Measurements from ENCODE around the gene MAPK14.

The MAPK14 gene

GRCh38 chr6:36129941-36130666 is 102.5 kb downstream of the MAPK14 start, which contains the start of gene MAPK13:
Gene MAPK13 (plus strand): TSS chr6:36130513. CDS start chr6:36130583, 70 bp downstream.
- ChIA-PET CTCF (interaction anchor here (1.0 to 1.7 kb wide), 2 partner anchors 9 to 172 kb away, joined by 3 to 5 read pairs; no protein-coding TSS in a partner anchor), POLR2A (interaction anchor here (1.0 kb wide), 1 partner anchor 9 kb away, joined by 3 read pairs; no protein-coding TSS in a partner anchor)
- no peak for DNase-seq (ENCODE audit: extremely low spot score)
- TF ChIP-seq TARDBP (IDR thresholded peaks at IDR 0.05) (no peak), ELF4 (IDR thresholded peaks at IDR 0.05) (no peak), BHLHE40 (IDR thresholded peaks at IDR 0.05; ENCODE audit: borderline replicate concordance) (no peak), HDGF (IDR thresholded peaks at IDR 0.05; ENCODE audit: borderline replicate concordance) (no peak), SUZ12 (IDR thresholded peaks at IDR 0.05) (no peak), FOXK2 (IDR thresholded peaks at IDR 0.05) (no peak), NFRKB (IDR thresholded peaks at IDR 0.05) (no peak), CTBP1 (IDR thresholded peaks at IDR 0.05; ENCODE audit: borderline replicate concordance) (no peak), ARNT (IDR thresholded peaks at IDR 0.05) (no peak), LEF1 (IDR thresholded peaks at IDR 0.05; ENCODE audit: borderline replicate concordance) (no peak), FOXA1 (IDR thresholded peaks at IDR 0.05) (no peak), ZNF384 (IDR thresholded peaks at IDR 0.05) (no peak), SP1 (IDR thresholded peaks at IDR 0.05) (no peak), FOXM1 (IDR thresholded peaks at IDR 0.05; ENCODE audit: borderline replicate concordance) (no peak)
- TF ChIP-seq, protein P1, sequence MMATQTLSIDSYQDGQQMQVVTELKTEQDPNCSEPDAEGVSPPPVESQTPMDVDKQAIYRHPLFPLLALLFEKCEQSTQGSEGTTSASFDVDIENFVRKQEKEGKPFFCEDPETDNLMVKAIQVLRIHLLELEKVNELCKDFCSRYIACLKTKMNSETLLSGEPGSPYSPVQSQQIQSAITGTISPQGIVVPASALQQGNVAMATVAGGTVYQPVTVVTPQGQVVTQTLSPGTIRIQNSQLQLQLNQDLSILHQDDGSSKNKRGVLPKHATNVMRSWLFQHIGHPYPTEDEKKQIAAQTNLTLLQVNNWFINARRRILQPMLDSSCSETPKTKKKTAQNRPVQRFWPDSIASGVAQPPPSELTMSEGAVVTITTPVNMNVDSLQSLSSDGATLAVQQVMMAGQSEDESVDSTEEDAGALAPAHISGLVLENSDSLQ (IDR thresholded peaks at IDR 0.05): no peak

GRCh38 chr6:36130667-36131510 is 103.3 kb downstream of the MAPK14 start:
- POLR2A ChIA-PET: interaction anchor here (0.8 to 1.0 kb wide), 2 partner anchors 8 to 9 kb away, joined by 3 read pairs; no protein-coding TSS in a partner anchor

DNA sequence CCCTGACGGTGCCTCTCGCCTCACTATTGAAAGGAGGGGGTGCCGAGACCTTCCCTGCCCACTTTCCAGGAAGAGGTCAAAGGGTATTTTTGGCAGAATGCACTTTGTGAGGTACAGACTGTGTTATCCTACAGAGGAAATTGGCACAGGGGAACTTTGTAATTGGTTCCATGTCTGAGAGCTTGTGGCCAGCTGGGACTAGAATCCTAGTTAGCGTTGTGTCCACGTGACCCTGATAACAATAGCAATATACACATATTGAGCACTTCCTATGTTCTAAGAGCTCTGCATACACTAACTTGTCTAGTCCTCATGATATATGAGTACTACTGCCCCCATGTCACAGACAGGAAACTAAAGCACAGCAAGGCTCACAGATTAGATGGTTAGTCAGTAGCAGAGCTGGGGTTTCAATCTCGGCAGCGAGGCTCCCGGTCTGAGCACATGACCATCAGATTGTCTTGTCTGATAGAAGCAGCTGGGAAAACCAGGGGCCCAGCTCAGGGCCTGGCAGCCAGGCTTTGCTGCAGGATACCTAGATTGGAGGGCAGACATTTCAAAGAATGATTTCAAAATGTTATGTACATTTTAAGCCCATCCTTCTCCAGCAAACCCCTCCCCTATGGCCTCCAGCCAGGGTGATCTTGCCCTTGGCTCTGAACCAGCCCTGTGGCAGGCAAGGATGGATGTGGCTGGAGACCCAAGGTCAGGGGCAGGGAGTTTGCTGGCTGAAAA is 104.1 kb downstream of the MAPK14 start:
- no peak for TF ChIP-seq SUZ12 (IDR thresholded peaks at IDR 0.05)
- no peak for TF ChIP-seq FOXM1 (IDR thresholded peaks at IDR 0.05; ENCODE audit: borderline replicate concordance)
- no peak for TF ChIP-seq L3MBTL2 (conservative IDR thresholded peaks at IDR 0.05)
- TF ChIP-seq, protein P1 (IDR thresholded peaks at IDR 0.05): no peak
- TF ChIP-seq HDGF (IDR thresholded peaks at IDR 0.05; ENCODE audit: borderline replicate concordance): no peak
- no peak for TF ChIP-seq ELF4 (IDR thresholded peaks at IDR 0.05)
- no peak for TF ChIP-seq ARNT (IDR thresholded peaks at IDR 0.05)
- no peak for TF ChIP-seq ZNF384 (IDR thresholded peaks at IDR 0.05)
- TF ChIP-seq FOXK2 (IDR thresholded peaks at IDR 0.05): no peak
- no peak for TF ChIP-seq NFRKB (IDR thresholded peaks at IDR 0.05)
- no peak for TF ChIP-seq FOXA1 (IDR thresholded peaks at IDR 0.05)
- POLR2A ChIA-PET: interaction anchor here (0.8 kb wide), 1 partner anchor 8 kb away, joined by 3 read pairs; no protein-coding TSS in a partner anchor
- CTCF ChIA-PET: interaction anchor here (1.7 kb wide), 1 partner anchor 171 kb away, joined by 5 read pairs; no protein-coding TSS in a partner anchor
- DNase-seq (ENCODE audit: extremely low spot score): no peak

More at GRCh38 chr6:36130667-36131510, 103.3 kb downstream of the MAPK14 start:
- CTCF ChIA-PET: interaction anchor here (1.7 kb wide), 1 partner anchor 172 kb away, joined by 5 read pairs; no protein-coding TSS in a partner anchor
- TF ChIP-seq ARNT (IDR thresholded peaks at IDR 0.05): no peak
- TF ChIP-seq CTBP1 (IDR thresholded peaks at IDR 0.05; ENCODE audit: borderline replicate concordance): no peak
- TF ChIP-seq L3MBTL2 (conservative IDR thresholded peaks at IDR 0.05): no peak
- TF ChIP-seq FOXM1 (IDR thresholded peaks at IDR 0.05; ENCODE audit: borderline replicate concordance): no peak
- no peak for TF ChIP-seq NFRKB (IDR thresholded peaks at IDR 0.05)
- TF ChIP-seq BHLHE40 (IDR thresholded peaks at IDR 0.05; ENCODE audit: borderline replicate concordance): no peak
- no peak for TF ChIP-seq ZNF384 (IDR thresholded peaks at IDR 0.05)
- TF ChIP-seq FOXA1 (IDR thresholded peaks at IDR 0.05): no peak
- no peak for TF ChIP-seq FOXK2 (IDR thresholded peaks at IDR 0.05)
- no peak for TF ChIP-seq HDGF (IDR thresholded peaks at IDR 0.05; ENCODE audit: borderline replicate concordance)
- no peak for TF ChIP-seq SP1 (IDR thresholded peaks at IDR 0.05)
- TF ChIP-seq ELF4 (IDR thresholded peaks at IDR 0.05): no peak
- no peak for TF ChIP-seq TARDBP (IDR thresholded peaks at IDR 0.05)
- no peak for TF ChIP-seq LEF1 (IDR thresholded peaks at IDR 0.05; ENCODE audit: borderline replicate concordance)
- TF ChIP-seq, protein P1 (IDR thresholded peaks at IDR 0.05): no peak
- no peak for TF ChIP-seq SUZ12 (IDR thresholded peaks at IDR 0.05)
- no peak for DNase-seq (ENCODE audit: extremely low spot score)

- POLR2A ChIA-PET: no interaction called here
- CTCF ChIA-PET: interaction anchor here (1.7 kb wide), 1 partner anchor 170 kb away, joined by 5 read pairs; no protein-coding TSS in a partner anchor
- no peak for DNase-seq (ENCODE audit: extremely low spot score)
- no peak for TF ChIP-seq NFRKB (IDR thresholded peaks at IDR 0.05)
- TF ChIP-seq FOXA1 (IDR thresholded peaks at IDR 0.05): no peak
- no peak for TF ChIP-seq BHLHE40 (IDR thresholded peaks at IDR 0.05; ENCODE audit: borderline replicate concordance)
- no peak for TF ChIP-seq CTBP1 (IDR thresholded peaks at IDR 0.05; ENCODE audit: borderline replicate concordance)
- TF ChIP-seq LEF1 (IDR thresholded peaks at IDR 0.05; ENCODE audit: borderline replicate concordance): no peak
- TF ChIP-seq FOXK2 (IDR thresholded peaks at IDR 0.05): no peak
- TF ChIP-seq ELF4 (IDR thresholded peaks at IDR 0.05): no peak
- TF ChIP-seq ZNF384 (IDR thresholded peaks at IDR 0.05): no peak
- no peak for TF ChIP-seq FOXM1 (IDR thresholded peaks at IDR 0.05; ENCODE audit: borderline replicate concordance)
Observed at GRCh38 chr6:36132246-36132895, 104.8 kb downstream of the MAPK14 start.
